HG02588 (cell line): ENCODE results near the gene DOC2A.
"Not testable (repeated sequence)": the region's sequence is repeated elsewhere in the genome, so short reads cannot be mapped to it uniquely, and the experiment has no call there.

Source experiments
- ATAC-seq: cut with Tn5 transposase; IDR thresholded peaks from one replicate; pipeline ENCODE4 v1.9.1; 2021; ENCODE audit warnings: mild to moderate bottlenecking, moderate library complexity; ENCODE audit not compliant: unreplicated experiment

DOC2A gene

GRCh38 chr16:29973384-29974246, 37.2 kb downstream of the DOC2A start, which contains the start of gene TAOK2:
Gene TAOK2 (plus strand): TSS chr16:29973868. CDS start chr16:29977773, 3,905 bp downstream.
- peak; percentile 91 for ATAC-seq

- ATAC-seq = no peak
Observed at GRCh38 chr16:29972992-29973383, 37.8 kb downstream of the DOC2A start.

GRCh38 chr16:29972500-29972899, 38.3 kb downstream of the DOC2A start:
- ATAC-seq = no peak

GRCh38 chr16:29971304-29971703, 39.5 kb downstream of the DOC2A start:
- ATAC-seq = no peak

GRCh38 chr16:29968205-29968604, 42.6 kb downstream of the DOC2A start:
- ATAC-seq = no peak

- ATAC-seq = no peak
Observed at GRCh38 chr16:29963021-29963743, 47.6 kb downstream of the DOC2A start.

GRCh38 chr16:29962344-29962994, 48.4 kb downstream of the DOC2A start:
- ATAC-seq = no peak

- peak; percentile 84 for ATAC-seq
Observed at GRCh38 chr16:29961479-29962343, 49.1 kb downstream of the DOC2A start, which contains the start of gene TMEM219. Gene TMEM219 (plus strand): TSS chr16:29962079. CDS start chr16:29963144, 1,065 bp downstream.

- no peak for ATAC-seq
Observed at GRCh38 chr16:29961127-29961478, 49.7 kb downstream of the DOC2A start.

GRCh38 chr16:29959821-29960220, 51.0 kb downstream of the DOC2A start:
- ATAC-seq = not testable (repeated sequence)

- ATAC-seq = no peak
Observed at GRCh38 chr16:29959293-29959692, 51.5 kb downstream of the DOC2A start.

GRCh38 chr16:29958756-29959155, 52.1 kb downstream of the DOC2A start:
- ATAC-seq = no peak
